Panc1 (cell line): ENCODE measurements around the gene CARD10. TPM values are rescaled to one million over a fixed set of nuclear protein-coding genes. Genes with fewer than 3 reads are reported as not detected.

Source experiments
- ATAC-seq: fragments of 200-7000 bp; cut with Tn5 transposase; 2 replicates; pipeline ENCODE4 v1.9.1; 2020; ENCODE audit warnings: mild to moderate bottlenecking, moderate library complexity
- BruUV-seq: library from RNA; stranded (reverse); fragments of 400-500 nt; replicated peaks from 2 replicates; lab custom pipeline; 2021; lab: Mats Ljungman, UMichigan
- CTCF ChIA-PET: fragments of 300-600 bp; sonication (Branson Sonifier 250); formaldehyde crosslinking; loops from one replicate; lab custom pipeline; 2022; ENCODE audit warnings: antibody characterized with exemption; lab: Charles Lee
- POLR2A ChIA-PET: fragments of 300-600 bp; sonication (Branson Sonifier 250); formaldehyde crosslinking; loops from one replicate; lab custom pipeline; 2022; ENCODE audit warnings: antibody characterized with exemption; lab: Charles Lee
- DNase-seq: peaks from one replicate; pipeline ENCODE4 v3.0.0-alpha.2; 2010; ENCODE audit warnings: low read depth, low spot score
- H3K27ac ChIP-seq: 2 replicates; pipeline ENCODE4 v1.5.1; 2011; ENCODE audit warnings: mild to moderate bottlenecking, low read length, inconsistent platforms
- H3K27me3 ChIP-seq: fragments of 200-500 bp; sonication (Bioruptor generic); 2 replicates; pipeline ENCODE4 v1.6.0; 2014; ENCODE audit warnings: low read length, inconsistent platforms; ENCODE audit not compliant: control insufficient read depth, insufficient read depth
- H3K36me3 ChIP-seq: fragments of 200-500 bp; sonication (Bioruptor generic); 2 replicates; pipeline ENCODE4 v1.5.1; 2014; ENCODE audit warnings: inconsistent platforms, mild to moderate bottlenecking, low read length, moderate library complexity; ENCODE audit not compliant: control insufficient read depth, insufficient read depth
- H3K4me1 ChIP-seq: 2 replicates; pipeline ENCODE4 v1.5.1; 2011; ENCODE audit warnings: inconsistent platforms, mild to moderate bottlenecking, low read length, moderate library complexity; ENCODE audit not compliant: control insufficient read depth, insufficient read depth
- H3K4me3 ChIP-seq, 2 experiments: 2 replicates each; pipeline ENCODE4 v1.5.1; 2011 to 2012; ENCODE audit warnings: low read depth in 2 of 2, low read length in 2 of 2, mild to moderate bottlenecking in 2 of 2, inconsistent platforms in 1 of 2, moderate library complexity in 1 of 2
- H3K9me3 ChIP-seq: fragments of 200-500 bp; sonication (Bioruptor generic); 2 replicates; pipeline ENCODE4 v1.5.1; 2014; ENCODE audit warnings: low read depth, mild to moderate bottlenecking, inconsistent platforms, low read length, moderate library complexity; ENCODE audit not compliant: control insufficient read depth, insufficient read depth
- POLR2AphosphoS5 ChIP-seq: IDR thresholded peaks from 2 replicates; pipeline ENCODE4 v1.6.1; 2012; ENCODE audit warnings: mild to moderate bottlenecking, low read depth, low read length, moderate library complexity
- SIN3A ChIP-seq: IDR thresholded peaks from 2 replicates; pipeline ENCODE4 v1.6.1; 2012; ENCODE audit warnings: low read depth, mild to moderate bottlenecking, low read length, moderate library complexity, borderline replicate concordance; ENCODE audit not compliant: insufficient read depth
- TCF7L2 ChIP-seq: IDR thresholded peaks from 2 replicates; pipeline ENCODE4 v1.6.1; 2011; ENCODE audit warnings: mild to moderate bottlenecking, low read depth, low read length, inconsistent platforms
- in situ Hi-C: cut with HindIII; loops from 2 replicates; pipeline ENCODE4 v1.10.0; 2016; ENCODE audit warnings: low sequenced_read_pairs, low pct_unique_long_range_greater_than_20kb
- intact Hi-C: fragments of 100-400 bp; cut with micrococcal nuclease; formaldehyde crosslinking; loops from one replicate; pipeline ENCODE4 v1.10.0; 2022; ENCODE audit not compliant: unreplicated experiment
- total RNA-seq: library from RNA; stranded (reverse); gene quantifications from one replicate; pipeline ENCODE4 v1.2.1, GENCODE V29; 2021; ENCODE audit not compliant: unreplicated experiment
- TF ChIP-seq, protein P1 (sequence below): fragments of 450-650 bp; IDR thresholded peaks from 2 replicates; pipeline ENCODE4 v1.5.1; 2017; ENCODE audit warnings: mild to moderate bottlenecking
- TF ChIP-seq, protein P2 (sequence below), 2 experiments: IDR thresholded peaks; 2 replicates each; pipeline ENCODE4 v1.6.1; 2011 to 2012; ENCODE audit warnings: low read depth in 2 of 2, control low read depth in 1 of 2, low read length in 1 of 2, mild to moderate bottlenecking in 1 of 2, moderate library complexity in 1 of 2; ENCODE audit not compliant: insufficient read depth in 1 of 2

CARD10 gene
- total RNA-seq, 1 experiment from 2014 or later: 43.1 TPM

DNA sequence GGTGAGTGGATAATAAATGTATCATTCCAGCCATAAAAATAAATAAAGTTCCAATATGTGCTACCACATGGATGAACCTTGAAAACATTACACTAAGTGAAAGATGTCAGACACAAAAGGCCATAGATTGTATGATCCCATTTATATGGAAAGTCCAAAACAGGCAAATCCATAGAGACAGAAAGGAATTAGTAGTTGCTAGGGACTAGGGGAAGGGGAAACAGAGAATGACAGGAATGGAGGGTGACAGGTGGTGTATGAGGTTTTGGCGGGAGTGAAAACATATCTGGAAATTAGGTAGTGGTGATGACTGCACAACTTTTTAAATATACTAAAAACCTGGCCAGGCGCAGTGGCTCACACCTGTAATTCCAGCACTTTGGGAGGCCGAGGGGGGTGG lies 15.2 kb upstream of the CARD10 start:
- Histone ChIP-seq H3K27ac (0 out of 2 replicates have a peak overlapping the region, but pooled peaks have one; percentile 54), H3K9me3 (no peaks in the 10 kb centered on the region), H3K4me3 (no peak overlapping the region), H3K4me1 (peaks cover 10% of the 10 kb centered on the region), H3K36me3 (no peaks in the 10 kb centered on the region), H3K27me3 (no peaks in the 10 kb centered on the region)
- in situ Hi-C loops: no loop called here
- CTCF ChIA-PET: no interaction called here
- intact Hi-C loops: no loop called here
- no TSS peak for BruUV-seq
- TF ChIP-seq, protein P1, sequence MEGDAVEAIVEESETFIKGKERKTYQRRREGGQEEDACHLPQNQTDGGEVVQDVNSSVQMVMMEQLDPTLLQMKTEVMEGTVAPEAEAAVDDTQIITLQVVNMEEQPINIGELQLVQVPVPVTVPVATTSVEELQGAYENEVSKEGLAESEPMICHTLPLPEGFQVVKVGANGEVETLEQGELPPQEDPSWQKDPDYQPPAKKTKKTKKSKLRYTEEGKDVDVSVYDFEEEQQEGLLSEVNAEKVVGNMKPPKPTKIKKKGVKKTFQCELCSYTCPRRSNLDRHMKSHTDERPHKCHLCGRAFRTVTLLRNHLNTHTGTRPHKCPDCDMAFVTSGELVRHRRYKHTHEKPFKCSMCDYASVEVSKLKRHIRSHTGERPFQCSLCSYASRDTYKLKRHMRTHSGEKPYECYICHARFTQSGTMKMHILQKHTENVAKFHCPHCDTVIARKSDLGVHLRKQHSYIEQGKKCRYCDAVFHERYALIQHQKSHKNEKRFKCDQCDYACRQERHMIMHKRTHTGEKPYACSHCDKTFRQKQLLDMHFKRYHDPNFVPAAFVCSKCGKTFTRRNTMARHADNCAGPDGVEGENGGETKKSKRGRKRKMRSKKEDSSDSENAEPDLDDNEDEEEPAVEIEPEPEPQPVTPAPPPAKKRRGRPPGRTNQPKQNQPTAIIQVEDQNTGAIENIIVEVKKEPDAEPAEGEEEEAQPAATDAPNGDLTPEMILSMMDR: no peak
- TF ChIP-seq, protein P2, sequence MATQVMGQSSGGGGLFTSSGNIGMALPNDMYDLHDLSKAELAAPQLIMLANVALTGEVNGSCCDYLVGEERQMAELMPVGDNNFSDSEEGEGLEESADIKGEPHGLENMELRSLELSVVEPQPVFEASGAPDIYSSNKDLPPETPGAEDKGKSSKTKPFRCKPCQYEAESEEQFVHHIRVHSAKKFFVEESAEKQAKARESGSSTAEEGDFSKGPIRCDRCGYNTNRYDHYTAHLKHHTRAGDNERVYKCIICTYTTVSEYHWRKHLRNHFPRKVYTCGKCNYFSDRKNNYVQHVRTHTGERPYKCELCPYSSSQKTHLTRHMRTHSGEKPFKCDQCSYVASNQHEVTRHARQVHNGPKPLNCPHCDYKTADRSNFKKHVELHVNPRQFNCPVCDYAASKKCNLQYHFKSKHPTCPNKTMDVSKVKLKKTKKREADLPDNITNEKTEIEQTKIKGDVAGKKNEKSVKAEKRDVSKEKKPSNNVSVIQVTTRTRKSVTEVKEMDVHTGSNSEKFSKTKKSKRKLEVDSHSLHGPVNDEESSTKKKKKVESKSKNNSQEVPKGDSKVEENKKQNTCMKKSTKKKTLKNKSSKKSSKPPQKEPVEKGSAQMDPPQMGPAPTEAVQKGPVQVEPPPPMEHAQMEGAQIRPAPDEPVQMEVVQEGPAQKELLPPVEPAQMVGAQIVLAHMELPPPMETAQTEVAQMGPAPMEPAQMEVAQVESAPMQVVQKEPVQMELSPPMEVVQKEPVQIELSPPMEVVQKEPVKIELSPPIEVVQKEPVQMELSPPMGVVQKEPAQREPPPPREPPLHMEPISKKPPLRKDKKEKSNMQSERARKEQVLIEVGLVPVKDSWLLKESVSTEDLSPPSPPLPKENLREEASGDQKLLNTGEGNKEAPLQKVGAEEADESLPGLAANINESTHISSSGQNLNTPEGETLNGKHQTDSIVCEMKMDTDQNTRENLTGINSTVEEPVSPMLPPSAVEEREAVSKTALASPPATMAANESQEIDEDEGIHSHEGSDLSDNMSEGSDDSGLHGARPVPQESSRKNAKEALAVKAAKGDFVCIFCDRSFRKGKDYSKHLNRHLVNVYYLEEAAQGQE (IDR thresholded peaks at IDR 0.05; ENCODE audit: insufficient read depth in 1 of 2, low read depth in 2 of 2, low read length in 1 of 2): no peak
- TF ChIP-seq SIN3A: no peak
- TF ChIP-seq POLR2AphosphoS5: no peak
- no peak for TF ChIP-seq TCF7L2
- ATAC-seq (no peak), DNase-seq (no peak)
- POLR2A ChIA-PET: no interaction called here

DNA sequence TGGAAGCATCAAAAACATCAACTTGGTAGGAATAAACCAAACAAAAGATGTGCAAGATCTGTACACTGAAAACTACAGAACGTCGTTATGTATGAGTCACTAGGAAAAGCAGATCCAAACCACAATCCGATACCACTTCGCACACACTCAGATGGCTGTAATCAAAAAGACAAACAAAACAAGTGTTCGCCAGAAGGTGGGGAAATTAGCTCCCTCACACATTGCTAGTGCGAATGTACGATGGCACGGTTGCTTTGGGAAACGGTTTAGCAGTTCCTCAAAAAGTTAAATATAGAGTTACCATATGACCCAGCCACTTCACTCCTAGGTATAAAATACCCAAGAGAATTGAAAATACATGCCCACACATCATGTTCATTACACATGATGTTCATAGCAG lies 14.8 kb upstream of the CARD10 start:
- intact Hi-C loops: no loop called here
- no peaks in the 10 kb centered on the region for H3K27me3 ChIP-seq
- ATAC-seq: peak; percentile 75; the same call in 1 of the 2 replicates
- peak overlapping the region; percentile 54 for H3K27ac ChIP-seq
- H3K4me1 ChIP-seq: peaks cover 8% of the 10 kb centered on the region
- TF ChIP-seq, protein P1: no peak
- TF ChIP-seq POLR2AphosphoS5 (peak; percentile 26; the same call in 1 of the 2 replicates), TCF7L2 (no peak)
- H3K4me3 ChIP-seq: 0 out of 4 replicates have a peak overlapping the region, but pooled peaks of 1 of the 2 experiments have one; percentile 10
- no TSS peak for BruUV-seq
- in situ Hi-C loops: no loop called here
- no peak for DNase-seq
- H3K9me3 ChIP-seq: no peaks in the 10 kb centered on the region
- CTCF ChIA-PET: no interaction called here
- POLR2A ChIA-PET: no interaction called here
- H3K36me3 ChIP-seq: no peaks in the 10 kb centered on the region
